T-helper 1 cell (primary cell): Measurements from ENCODE around the gene SYNJ2.
A peak's percentile ranks its signal among the peaks of the same experiment; 100 is the strongest.

Experiments
- DNase-seq, 5 donors: peaks; one replicate each; pipeline ENCODE4 v3.0.0-alpha.2; 2012 to 2020

The SYNJ2 gene

GRCh38 chr6:158085261-158086053, 103.8 kb downstream of the SYNJ2 start:
- no peak for DNase-seq

GRCh38 chr6:158086054-158086503, 104.4 kb downstream of the SYNJ2 start:
- DNase-seq, result no peak

GRCh38 chr6:158086504-158087223, 105.0 kb downstream of the SYNJ2 start:
- DNase-seq, result peak in 1 of 5 donors; percentile 35

- no peak for DNase-seq
Observed at GRCh38 chr6:158087224-158087867, 105.7 kb downstream of the SYNJ2 start.

GRCh38 chr6:158092806-158093205, 111.1 kb downstream of the SYNJ2 start:
- DNase-seq, result no peak

GRCh38 chr6:158095031-158095430, 113.4 kb downstream of the SYNJ2 start:
- DNase-seq, result no peak

GRCh38 chr6:158095671-158096070, 114.0 kb downstream of the SYNJ2 start:
- no peak for DNase-seq

GRCh38 chr6:158103228-158103627, 121.6 kb downstream of the SYNJ2 start:
- no peak for DNase-seq

GRCh38 chr6:158104696-158105095, 123.0 kb downstream of the SYNJ2 start:
- no peak for DNase-seq

GRCh38 chr6:158109748-158110147, 128.1 kb downstream of the SYNJ2 start:
- no peak for DNase-seq

- DNase-seq, result no peak
Observed at GRCh38 chr6:158110986-158111385, 129.3 kb downstream of the SYNJ2 start.

- no peak for DNase-seq
Observed at GRCh38 chr6:158111987-158112386, 130.3 kb downstream of the SYNJ2 start.

- DNase-seq, result no peak
Observed at GRCh38 chr6:158113802-158114201, 132.1 kb downstream of the SYNJ2 start.

- no peak for DNase-seq
Observed at GRCh38 chr6:158115102-158115501, 133.4 kb downstream of the SYNJ2 start.

GRCh38 chr6:158115508-158115907, 133.8 kb downstream of the SYNJ2 start:
- no peak for DNase-seq

GRCh38 chr6:158118886-158119285, 137.2 kb downstream of the SYNJ2 start:
- no peak for DNase-seq

- DNase-seq, result no peak
Observed at GRCh38 chr6:158121335-158121734, 139.7 kb downstream of the SYNJ2 start.

- no peak for DNase-seq
Observed at GRCh38 chr6:158122048-158122447, 140.4 kb downstream of the SYNJ2 start.

- no peak for DNase-seq
Observed at GRCh38 chr6:158124288-158124687, 142.6 kb downstream of the SYNJ2 start.

- no peak for DNase-seq
Observed at GRCh38 chr6:158125271-158125670, 143.6 kb downstream of the SYNJ2 start.

GRCh38 chr6:158131926-158132325, 150.3 kb downstream of the SYNJ2 start:
- peak in 1 of 5 donors; percentile 20 for DNase-seq

- no peak for DNase-seq
Observed at GRCh38 chr6:158142789-158143188, 161.1 kb downstream of the SYNJ2 start.

GRCh38 chr6:158143700-158144099, 162.0 kb downstream of the SYNJ2 start:
- peak in 1 of 5 donors; percentile 19 for DNase-seq
